Measurements from ENCODE around the gene ZBTB2. TPM values are rescaled to one million over a fixed set of nuclear protein-coding genes. Genes with fewer than 3 reads are reported as not detected.

ZBTB2 gene
- total RNA-seq, 1 experiment from 2014 or later = 8.9 TPM

- ChIA-PET POLR2A (ENCODE audit: unreplicated experiment) (no interaction called here), CTCF (interaction anchor here (0.6 kb wide), 1 partner anchor 230 kb away, joined by 3 read pairs; no protein-coding TSS in a partner anchor)
- DNase-seq = no peak
- no peak overlapping the region for H3K4me3 ChIP-seq
- H3K27ac ChIP-seq = no peak overlapping the region
- H3K9me2 ChIP-seq (ENCODE audit: insufficient read depth) = no peaks in the 10 kb centered on the region
- H3K9me3 ChIP-seq (ENCODE audit: insufficient read depth, low read depth) = no peaks in the 10 kb centered on the region
- H3F3A ChIP-seq (ENCODE audit: insufficient read depth, low read depth) = peaks cover 42% of the 10 kb centered on the region
- no TSS peak for BruUV-seq (replicated peaks)
- no peaks in the 10 kb centered on the region for H3K27me3 ChIP-seq (ENCODE audit: insufficient read depth, low read depth)
- peaks cover 55% of the 10 kb centered on the region for H3K4me1 ChIP-seq (replicated peaks; ENCODE audit: insufficient read depth)
- H2AFZ ChIP-seq = no peak overlapping the region
- H3K36me3 ChIP-seq (ENCODE audit: low read depth) = no peaks in the 10 kb centered on the region
- intact Hi-C loops (cut with micrococcal nuclease; ENCODE audit: unreplicated experiment) = loop anchor here (10.0 kb wide), 2 partner anchors 77 to 277 kb away; no protein-coding TSS in a partner anchor
- TF ChIP-seq CTCF (conservative IDR thresholded peaks at IDR 0.05) = no peak
- TF ChIP-seq EZH2 (IDR thresholded peaks at IDR 0.05; ENCODE audit: low read depth) = no peak
- H3K79me2 ChIP-seq (ENCODE audit: low read depth) = peaks cover 24% of the 10 kb centered on the region; the same call in 1 of the 2 replicates
- no peak overlapping the region for H3K4me2 ChIP-seq
- H4K20me1 ChIP-seq (ENCODE audit: insufficient read depth) = no peaks in the 10 kb centered on the region
These were observed 69.9 kb downstream of the ZBTB2 start for GRCh38 chr6:151321438-151321837.

GRCh38 chr6:151320140-151320539, 71.2 kb downstream of the ZBTB2 start:
- Histone ChIP-seq H3K79me2 (ENCODE audit: low read depth) (peaks cover 13% of the 10 kb centered on the region; the same call in 1 of the 2 replicates), H3K9me3 (ENCODE audit: insufficient read depth, low read depth) (no peaks in the 10 kb centered on the region), H3K4me1 (replicated peaks; ENCODE audit: insufficient read depth) (peaks cover 50% of the 10 kb centered on the region), H3F3A (ENCODE audit: insufficient read depth, low read depth) (peaks cover 38% of the 10 kb centered on the region), H3K4me3 (no peak overlapping the region), H3K4me2 (no peak overlapping the region), H2AFZ (no peak overlapping the region), H3K27ac (no peak overlapping the region), H3K9me2 (ENCODE audit: insufficient read depth) (no peaks in the 10 kb centered on the region), H3K36me3 (ENCODE audit: low read depth) (no peaks in the 10 kb centered on the region), H3K27me3 (ENCODE audit: insufficient read depth, low read depth) (no peaks in the 10 kb centered on the region), H4K20me1 (ENCODE audit: insufficient read depth) (no peaks in the 10 kb centered on the region)
- no TSS peak for BruUV-seq (replicated peaks)
- TF ChIP-seq EZH2 (IDR thresholded peaks at IDR 0.05; ENCODE audit: low read depth) (no peak), CTCF (conservative IDR thresholded peaks at IDR 0.05) (no peak)
- intact Hi-C loops (cut with micrococcal nuclease; ENCODE audit: unreplicated experiment) = loop anchor here (10.0 kb wide), 2 partner anchors 75 to 275 kb away; no protein-coding TSS in a partner anchor
- ChIA-PET CTCF (no interaction called here), POLR2A (ENCODE audit: unreplicated experiment) (no interaction called here)
- DNase-seq = no peak

- ChIA-PET POLR2A (ENCODE audit: unreplicated experiment) (no interaction called here), CTCF (no interaction called here)
- DNase-seq = no peak
- Histone ChIP-seq H3K9me2 (ENCODE audit: insufficient read depth) (no peaks in the 10 kb centered on the region), H3K4me3 (no peak overlapping the region), H4K20me1 (ENCODE audit: insufficient read depth) (no peaks in the 10 kb centered on the region), H3K79me2 (ENCODE audit: low read depth) (0 out of 2 replicates have a peak, but pooled peaks cover 5% of the 10 kb centered on the region), H3K9me3 (ENCODE audit: insufficient read depth, low read depth) (no peaks in the 10 kb centered on the region), H3K27me3 (ENCODE audit: insufficient read depth, low read depth) (no peaks in the 10 kb centered on the region), H3K4me1 (replicated peaks; ENCODE audit: insufficient read depth) (peaks cover 32% of the 10 kb centered on the region), H3K27ac (peak overlapping the region; percentile 76), H3F3A (ENCODE audit: insufficient read depth, low read depth) (peaks cover 29% of the 10 kb centered on the region), H3K36me3 (ENCODE audit: low read depth) (no peaks in the 10 kb centered on the region), H2AFZ (no peak overlapping the region), H3K4me2 (no peak overlapping the region; the same call in 1 of the 2 replicates)
- TF ChIP-seq EZH2 (IDR thresholded peaks at IDR 0.05; ENCODE audit: low read depth) (no peak), CTCF (conservative IDR thresholded peaks at IDR 0.05) (no peak)
- BruUV-seq (replicated peaks) = no TSS peak
- intact Hi-C loops (cut with micrococcal nuclease; ENCODE audit: unreplicated experiment) = no loop called here
These were observed 73.4 kb downstream of the ZBTB2 start for GRCh38 chr6:151317995-151318365.

All from PC-9 (cell line).